ENCODE measurements around the gene MMAB. TPM values are rescaled to one million over a fixed set of nuclear protein-coding genes. Genes with fewer than 3 reads are reported as not detected.

MMAB gene
- total RNA-seq, 1 experiment from 2014 or later, result 97.6 TPM

DNA sequence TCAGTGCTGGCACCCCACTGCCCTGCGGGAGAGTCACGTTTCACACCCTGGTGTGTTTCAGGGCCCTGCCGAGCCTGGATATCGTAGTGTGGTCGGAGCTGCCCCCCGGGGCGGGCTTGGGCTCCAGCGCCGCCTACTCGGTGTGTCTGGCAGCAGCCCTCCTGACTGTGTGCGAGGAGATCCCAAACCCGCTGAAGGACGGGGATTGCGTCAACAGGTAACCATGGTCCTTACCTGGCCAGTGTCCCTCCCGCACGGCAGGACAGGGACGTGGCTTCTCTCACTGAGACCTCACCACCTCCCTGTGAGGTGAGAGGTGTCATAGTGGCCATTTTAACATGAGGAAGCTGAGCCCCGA is 8.0 kb upstream of the MMAB start:
- Histone ChIP-seq H3K27ac (ENCODE audit: low read depth, low read length, poor library complexity, severe bottlenecking) (no peak overlapping the region), H3K27me3 (replicated peaks; ENCODE audit: insufficient read depth, low read depth, low read length, poor library complexity) (no peaks in the 10 kb centered on the region), H3K4me3 (ENCODE audit: low read depth, low read length, poor library complexity, severe bottlenecking) (no peak overlapping the region), H3K9me3 (ENCODE audit: low read depth, low read length, poor library complexity, severe bottlenecking) (no peaks in the 10 kb centered on the region), H3K36me3 (ENCODE audit: insufficient read depth, low read length, poor library complexity, severe bottlenecking) (peaks cover 76% of the 10 kb centered on the region), H3K4me1 (ENCODE audit: insufficient read depth, low read length, poor library complexity, severe bottlenecking) (no peaks in the 10 kb centered on the region)
- ChIA-PET POLR2A (ENCODE audit: low non-redundant PET) (no interaction called here), CTCF (no interaction called here)
- intact Hi-C loops (cut with micrococcal nuclease; ENCODE audit: unreplicated experiment), result no loop called here
- DNase-seq (ENCODE audit: low spot score), result no peak
- no TSS peak for BruUV-seq (replicated peaks)
- TF ChIP-seq, protein P1, sequence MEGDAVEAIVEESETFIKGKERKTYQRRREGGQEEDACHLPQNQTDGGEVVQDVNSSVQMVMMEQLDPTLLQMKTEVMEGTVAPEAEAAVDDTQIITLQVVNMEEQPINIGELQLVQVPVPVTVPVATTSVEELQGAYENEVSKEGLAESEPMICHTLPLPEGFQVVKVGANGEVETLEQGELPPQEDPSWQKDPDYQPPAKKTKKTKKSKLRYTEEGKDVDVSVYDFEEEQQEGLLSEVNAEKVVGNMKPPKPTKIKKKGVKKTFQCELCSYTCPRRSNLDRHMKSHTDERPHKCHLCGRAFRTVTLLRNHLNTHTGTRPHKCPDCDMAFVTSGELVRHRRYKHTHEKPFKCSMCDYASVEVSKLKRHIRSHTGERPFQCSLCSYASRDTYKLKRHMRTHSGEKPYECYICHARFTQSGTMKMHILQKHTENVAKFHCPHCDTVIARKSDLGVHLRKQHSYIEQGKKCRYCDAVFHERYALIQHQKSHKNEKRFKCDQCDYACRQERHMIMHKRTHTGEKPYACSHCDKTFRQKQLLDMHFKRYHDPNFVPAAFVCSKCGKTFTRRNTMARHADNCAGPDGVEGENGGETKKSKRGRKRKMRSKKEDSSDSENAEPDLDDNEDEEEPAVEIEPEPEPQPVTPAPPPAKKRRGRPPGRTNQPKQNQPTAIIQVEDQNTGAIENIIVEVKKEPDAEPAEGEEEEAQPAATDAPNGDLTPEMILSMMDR (conservative IDR thresholded peaks at IDR 0.05; ENCODE audit: low read depth, low read length), result no peak
- TF ChIP-seq EZH2 (IDR thresholded peaks at IDR 0.05; ENCODE audit: borderline replicate concordance, low read depth, low read length, poor library complexity, severe bottlenecking), result no peak

DNA sequence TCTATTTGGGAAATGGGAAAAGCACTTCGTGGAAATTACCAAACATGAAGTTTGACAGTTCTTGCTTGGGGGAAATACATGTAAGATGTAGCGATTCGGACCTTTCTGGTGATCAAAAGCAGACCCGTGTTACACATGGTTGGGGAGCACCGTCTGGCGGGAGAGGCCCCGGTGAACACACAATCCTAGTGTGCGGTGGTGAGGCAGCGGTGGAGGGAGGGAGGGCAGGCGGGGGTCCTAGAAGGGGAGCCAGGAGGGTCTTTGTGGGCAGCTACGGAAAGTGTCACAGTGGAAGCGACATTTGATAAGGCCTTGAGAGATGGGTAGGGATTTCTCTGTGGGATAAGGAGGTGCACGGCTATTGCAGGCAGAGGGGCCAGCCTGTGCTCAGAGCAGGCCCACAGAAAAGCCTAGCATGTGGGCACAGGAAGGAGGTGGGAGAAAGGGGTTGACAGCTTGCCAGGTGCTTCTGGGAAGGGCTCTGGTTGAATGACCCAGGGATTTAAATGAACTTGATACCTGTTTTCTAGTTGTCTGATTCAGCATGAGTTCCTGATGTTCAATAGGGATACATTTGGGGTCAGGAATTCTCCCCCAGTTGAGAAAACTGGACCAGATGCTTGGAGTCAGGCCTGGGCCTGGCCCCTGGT is 7.5 kb upstream of the MMAB start:
- CTCF ChIA-PET, result no interaction called here
- peaks cover 76% of the 10 kb centered on the region for H3K36me3 ChIP-seq (ENCODE audit: insufficient read depth, low read length, poor library complexity, severe bottlenecking)

DNA sequence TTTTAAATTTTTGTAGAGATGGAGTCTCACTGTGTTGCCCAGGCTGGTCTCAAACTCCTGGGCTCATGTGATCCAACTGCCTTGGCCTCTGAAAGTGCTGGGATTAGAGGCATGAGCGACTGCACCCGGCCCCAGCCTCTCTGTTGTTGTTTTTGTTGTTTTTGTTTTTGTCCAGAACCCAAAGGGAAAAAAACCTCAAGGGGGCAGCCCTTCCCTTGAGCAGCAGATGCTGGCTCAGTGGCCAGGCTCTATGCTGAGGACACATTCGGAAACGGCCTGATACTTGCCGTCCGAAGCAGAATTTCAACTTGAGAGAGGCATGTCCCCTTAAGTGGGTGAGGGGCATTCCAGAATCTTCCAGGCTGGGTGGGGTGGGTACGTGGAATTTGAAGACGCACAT is 7.0 kb upstream of the MMAB start:
- POLR2A ChIA-PET (ENCODE audit: low non-redundant PET), result no interaction called here
- H3K36me3 ChIP-seq (ENCODE audit: insufficient read depth, low read length, poor library complexity, severe bottlenecking), result peaks cover 79% of the 10 kb centered on the region

More for the DNA sequence above, 7.5 kb upstream of the MMAB start:
- Histone ChIP-seq H3K9me3 (ENCODE audit: low read depth, low read length, poor library complexity, severe bottlenecking) (no peaks in the 10 kb centered on the region), H3K27me3 (replicated peaks; ENCODE audit: insufficient read depth, low read depth, low read length, poor library complexity) (no peaks in the 10 kb centered on the region), H3K27ac (ENCODE audit: low read depth, low read length, poor library complexity, severe bottlenecking) (no peak overlapping the region), H3K4me1 (ENCODE audit: insufficient read depth, low read length, poor library complexity, severe bottlenecking) (no peaks in the 10 kb centered on the region), H3K4me3 (ENCODE audit: low read depth, low read length, poor library complexity, severe bottlenecking) (no peak overlapping the region)
- TF ChIP-seq, protein P1 (conservative IDR thresholded peaks at IDR 0.05; ENCODE audit: low read depth, low read length), result no peak
- no peak for TF ChIP-seq EZH2 (IDR thresholded peaks at IDR 0.05; ENCODE audit: borderline replicate concordance, low read depth, low read length, poor library complexity, severe bottlenecking)
- BruUV-seq (replicated peaks), result no TSS peak
- POLR2A ChIA-PET (ENCODE audit: low non-redundant PET), result no interaction called here
- no peak for DNase-seq (ENCODE audit: low spot score)
- intact Hi-C loops (cut with micrococcal nuclease; ENCODE audit: unreplicated experiment), result no loop called here

More for the DNA sequence above, 7.0 kb upstream of the MMAB start:
- CTCF ChIA-PET, result no interaction called here
- Histone ChIP-seq H3K4me1 (ENCODE audit: insufficient read depth, low read length, poor library complexity, severe bottlenecking) (no peaks in the 10 kb centered on the region), H3K9me3 (ENCODE audit: low read depth, low read length, poor library complexity, severe bottlenecking) (no peaks in the 10 kb centered on the region), H3K27me3 (replicated peaks; ENCODE audit: insufficient read depth, low read depth, low read length, poor library complexity) (no peaks in the 10 kb centered on the region), H3K4me3 (ENCODE audit: low read depth, low read length, poor library complexity, severe bottlenecking) (no peak overlapping the region), H3K27ac (ENCODE audit: low read depth, low read length, poor library complexity, severe bottlenecking) (no peak overlapping the region)
- intact Hi-C loops (cut with micrococcal nuclease; ENCODE audit: unreplicated experiment), result no loop called here
- DNase-seq (ENCODE audit: low spot score), result no peak
- no peak for TF ChIP-seq EZH2 (IDR thresholded peaks at IDR 0.05; ENCODE audit: borderline replicate concordance, low read depth, low read length, poor library complexity, severe bottlenecking)
- TF ChIP-seq, protein P1 (conservative IDR thresholded peaks at IDR 0.05; ENCODE audit: low read depth, low read length), result no peak
- BruUV-seq (replicated peaks), result no TSS peak
